HCT116 (cell line): Measurements from ENCODE around the gene IRF3. TPM values are rescaled to one million over a fixed set of nuclear protein-coding genes. Genes with fewer than 3 reads are reported as not detected.

Experiments
- ATAC-seq: fragments of 200-7000 bp; cut with Tn5 transposase; 2 replicates; pipeline ENCODE4 v1.9.1; 2020; ENCODE audit warnings: mild to moderate bottlenecking, moderate library complexity
- BruUV-seq: library from RNA; stranded (reverse); fragments of 400-500 nt; replicated peaks from 2 replicates; lab custom pipeline; 2021; lab: Mats Ljungman, UMichigan
- CTCF ChIA-PET: fragments of 300-600 bp; sonication (Branson Sonifier 250); formaldehyde crosslinking; loops from one replicate; lab custom pipeline; 2021; ENCODE audit warnings: antibody characterized with exemption; lab: Charles Lee
- POLR2A ChIA-PET: fragments of 300-600, 350-600 bp; sonication (Branson Sonifier 250); formaldehyde crosslinking; loops from one replicate; lab custom pipeline; 2021; ENCODE audit warnings: antibody characterized with exemption; lab: Charles Lee
- RAD21 ChIA-PET, 2 experiments: fragments of 300-600 bp; sonication (Branson Sonifier 250); formaldehyde crosslinking; loops; one replicate each; lab custom pipeline; 2023; ENCODE audit warnings: low total read pairs in 2 of 2; ENCODE audit not compliant: uncharacterized antibody in 2 of 2, unreplicated experiment in 2 of 2, low non-redundant PET in 1 of 2; lab: Charles Lee
- DNase-seq: peaks from one replicate; pipeline ENCODE4 v3.0.0-alpha.2; 2010; ENCODE audit warnings: low read depth, low spot score
- H2AFZ ChIP-seq: fragments of 200-600 bp; shearing (Covaris generic), sonication (generic); 2 replicates; pipeline ENCODE4 v1.6.1; 2017; ENCODE audit warnings: low read depth, mixed run types, mixed read lengths, antibody characterized with exemption, low read length; ENCODE audit not compliant: poor library complexity, severe bottlenecking
- H3K27ac ChIP-seq: 2 replicates; pipeline ENCODE4 v1.5.1; 2012; ENCODE audit warnings: low read depth, low read length
- H3K27me3 ChIP-seq: fragments of 200-600 bp; sonication (generic); 2 replicates; pipeline ENCODE4 v1.6.1; 2016; ENCODE audit warnings: mixed run types, low read length, mixed read lengths; ENCODE audit not compliant: insufficient read depth
- H3K36me3 ChIP-seq, 2 experiments: fragments of 200-500 bp in 1 of 2; fragments of 200-600 bp in 1 of 2; sonication (Bioruptor generic) in 1 of 2; sonication (generic) in 1 of 2; 2 replicates each; pipeline versions ENCODE4 v1.5.1 to v1.6.1; 2014 to 2016; ENCODE audit warnings: low read length in 2 of 2, inconsistent platforms in 1 of 2, mixed read lengths in 1 of 2, mixed run types in 1 of 2; ENCODE audit not compliant: insufficient read depth in 2 of 2, control insufficient read depth in 1 of 2
- H3K4me1 ChIP-seq, 2 experiments: fragments of 200-600 bp in 1 of 2; sonication (generic) in 1 of 2; 2 replicates each; pipeline versions ENCODE4 v1.5.1 to v1.6.1; 2012 to 2017; ENCODE audit warnings: low read length in 2 of 2, inconsistent platforms in 1 of 2, mild to moderate bottlenecking in 1 of 2, mixed read lengths in 1 of 2, mixed run types in 1 of 2, moderate library complexity in 1 of 2; ENCODE audit not compliant: insufficient read depth in 2 of 2, control insufficient read depth in 1 of 2
- H3K4me2 ChIP-seq: fragments of 200-600 bp; sonication (generic); 2 replicates; pipeline ENCODE4 v1.6.1; 2017; ENCODE audit warnings: mixed run types, low read length, mixed read lengths
- H3K4me3 ChIP-seq, 2 experiments: fragments of 200-600 bp in 1 of 2; sonication (generic) in 1 of 2; replicated peaks in 1 of 2; 2 replicates each; pipeline ENCODE4 v1.5.1; 2011 to 2016; ENCODE audit warnings: low read length in 2 of 2, control low read depth in 1 of 2, low read depth in 1 of 2, mild to moderate bottlenecking in 1 of 2, mixed read lengths in 1 of 2, mixed run types in 1 of 2
- H3K79me2 ChIP-seq: fragments of 200-600 bp; sonication (generic); 2 replicates; pipeline ENCODE4 v1.6.1; 2017; ENCODE audit warnings: mild to moderate bottlenecking, mixed run types, low read length, moderate library complexity, mixed read lengths; ENCODE audit not compliant: insufficient read depth
- H3K9ac ChIP-seq: fragments of 200-600 bp; sonication (generic); 2 replicates; pipeline ENCODE4 v1.6.1; 2016; ENCODE audit warnings: low read length, mixed read lengths
- H3K9me2 ChIP-seq: fragments of 200-600 bp; sonication (generic), shearing (Covaris generic); 2 replicates; pipeline ENCODE4 v1.6.1; 2017; ENCODE audit warnings: mixed run types, mild to moderate bottlenecking, moderate library complexity; ENCODE audit not compliant: insufficient read depth
- H3K9me3 ChIP-seq, 2 experiments: fragments of 200-500 bp in 1 of 2; fragments of 200-600 bp in 1 of 2; sonication (Bioruptor generic) in 1 of 2; sonication (generic) in 1 of 2; 2 replicates each; pipeline ENCODE4 v1.6.1; 2014 to 2017; ENCODE audit warnings: low read length in 2 of 2, mixed read lengths in 2 of 2, inconsistent platforms in 1 of 2, low read depth in 1 of 2, mild to moderate bottlenecking in 1 of 2, mixed run types in 1 of 2, moderate library complexity in 1 of 2; ENCODE audit not compliant: control insufficient read depth in 1 of 2, insufficient read depth in 1 of 2
- H4K20me1 ChIP-seq: fragments of 200-600 bp; sonication (generic), shearing (Covaris generic); 2 replicates; pipeline ENCODE4 v1.6.1; 2017; ENCODE audit warnings: mixed run types, mild to moderate bottlenecking, moderate library complexity; ENCODE audit not compliant: insufficient read depth
- ATF3 ChIP-seq: IDR thresholded peaks from 2 replicates; pipeline ENCODE4 v1.6.1; 2012
- CEBPB ChIP-seq: IDR thresholded peaks from 2 replicates; pipeline ENCODE4 v1.6.1; 2012; ENCODE audit warnings: low read depth
- CTCF ChIP-seq, 3 experiments: fragments of 200-600 bp in 1 of 3; sonication (generic) in 1 of 3; IDR thresholded peaks in 2 of 3; conservative IDR thresholded peaks in 1 of 3; 2 replicates each; pipeline ENCODE4 v1.5.1; 2012 to 2017; ENCODE audit warnings: low read depth in 2 of 3, low read length in 2 of 3, antibody characterized with exemption in 1 of 3, borderline replicate concordance in 1 of 3, control low read depth in 1 of 3, mild to moderate bottlenecking in 1 of 3, mixed read lengths in 1 of 3, mixed run types in 1 of 3, moderate library complexity in 1 of 3; ENCODE audit not compliant: insufficient read depth in 1 of 3
- EGR1 ChIP-seq: IDR thresholded peaks from 2 replicates; pipeline ENCODE4 v1.6.1; 2012; ENCODE audit warnings: low read depth
- EZH2 ChIP-seq: fragments of 200-600 bp; sonication (generic); IDR thresholded peaks from 2 replicates; pipeline ENCODE4 v1.6.1; 2017; ENCODE audit warnings: antibody characterized with exemption, mixed run types
- EZH2phosphoT487 ChIP-seq: fragments of 200-600 bp; IDR thresholded peaks from 2 replicates; pipeline ENCODE4 v1.6.1; 2018; ENCODE audit warnings: antibody characterized with exemption, borderline replicate concordance
- FOSL1 ChIP-seq: IDR thresholded peaks from 2 replicates; pipeline ENCODE4 v1.6.1; 2012; ENCODE audit warnings: low read depth
- MAX ChIP-seq: IDR thresholded peaks from 2 replicates; pipeline ENCODE4 v1.6.1; 2012
- RAD21 ChIP-seq: IDR thresholded peaks from 2 replicates; pipeline ENCODE4 v1.6.1; 2012; ENCODE audit warnings: low read depth, mild to moderate bottlenecking
- SRF ChIP-seq: IDR thresholded peaks from 2 replicates; pipeline ENCODE4 v1.6.1; 2012; ENCODE audit warnings: low read depth
- TCF7L2 ChIP-seq: IDR thresholded peaks from 2 replicates; pipeline ENCODE4 v1.7.0; 2011; ENCODE audit warnings: borderline replicate concordance, inconsistent platforms; ENCODE audit not compliant: insufficient read depth, insufficient read length; ENCODE audit errors: extremely low read depth
- YY1 ChIP-seq: IDR thresholded peaks from 2 replicates; pipeline ENCODE4 v1.6.1; 2011; ENCODE audit warnings: low read length, low read depth, moderate library complexity, mild to moderate bottlenecking; ENCODE audit not compliant: insufficient replicate concordance; ENCODE audit errors: extremely low read depth
- ZFX ChIP-seq: fragments of 450-650 bp; IDR thresholded peaks from 2 replicates; pipeline ENCODE4 v1.6.1; 2017
- ZNF274 ChIP-seq: fragments of 200-500 bp; sonication (Bioruptor generic); IDR thresholded peaks from 2 replicates; pipeline ENCODE4 v1.6.1; 2014; ENCODE audit warnings: mild to moderate bottlenecking, low read depth, low read length, inconsistent platforms
- intact Hi-C: fragments of 100-400 bp; cut with micrococcal nuclease; formaldehyde crosslinking; loops from 2 replicates; pipeline ENCODE4 v1.10.0; 2022
- total RNA-seq: library from RNA; stranded (reverse); gene quantifications from one replicate; pipeline ENCODE4 v1.2.1, GENCODE V29; 2021; ENCODE audit not compliant: unreplicated experiment

IRF3 gene
- total RNA-seq, 1 experiment from 2014 or later: 129 TPM

- ATAC-seq: no peak
- RAD21 ChIA-PET: no interaction called here
- TF ChIP-seq RAD21 (no peak), SRF (no peak), TCF7L2 (no peak), CTCF (IDR thresholded peaks at IDR 0.05 in 2 of 3, conservative IDR thresholded peaks at IDR 0.05 in 1 of 3; ENCODE audit: borderline replicate concordance in 1 of 3, insufficient read depth in 1 of 3, low read depth in 2 of 3, low read length in 2 of 3) (no peak), ZFX (no peak)
- TF ChIP-seq, all 23 proteins: peak for 0
- H3K4me2 ChIP-seq: no peak overlapping the region
- no peaks in the 10 kb centered on the region for H3K9me3 ChIP-seq
- ChIA-PET POLR2A (no interaction called here), CTCF (no interaction called here)
- no TSS peak for BruUV-seq
- no peak overlapping the region for H3K9ac ChIP-seq
- no peak overlapping the region for H3K4me3 ChIP-seq
- H3K4me1 ChIP-seq: peaks cover 0 to 8% of the 10 kb centered on the region in 2 experiments; a peak in 2 of 4 replicates
- no peak for DNase-seq
- H3K9me2 ChIP-seq: no peaks in the 10 kb centered on the region
- H3K27me3 ChIP-seq: no peaks in the 10 kb centered on the region
- H3K27ac ChIP-seq: no peak overlapping the region
- no peak overlapping the region for H2AFZ ChIP-seq
- intact Hi-C loops: no loop called here
- no peaks in the 10 kb centered on the region for H3K79me2 ChIP-seq
- no peaks in the 10 kb centered on the region for H3K36me3 ChIP-seq
- H4K20me1 ChIP-seq: no peaks in the 10 kb centered on the region
These were observed 40.3 kb upstream of the IRF3 start for GRCh38 chr19:49705919-49706318.

- Histone ChIP-seq H3K36me3 (no peaks in the 10 kb centered on the region), H3K4me2 (no peak overlapping the region), H2AFZ (no peak overlapping the region), H3K4me3 (no peak overlapping the region), H3K9me2 (no peaks in the 10 kb centered on the region), H3K9ac (no peak overlapping the region), H3K9me3 (no peaks in the 10 kb centered on the region), H4K20me1 (no peaks in the 10 kb centered on the region), H3K4me1 (no peaks in the 10 kb centered on the region; a peak in 1 of 4 replicates), H3K27ac (no peak overlapping the region), H3K27me3 (no peaks in the 10 kb centered on the region), H3K79me2 (no peaks in the 10 kb centered on the region)
- intact Hi-C loops: no loop called here
- POLR2A ChIA-PET: interaction anchor here (0.5 kb wide), 1 partner anchor 12 kb away, joined by 3 read pairs; no protein-coding TSS in a partner anchor
- CTCF ChIA-PET: no interaction called here
- no peak for ATAC-seq
- RAD21 ChIA-PET: no interaction called here
- no peak for DNase-seq
- BruUV-seq: no TSS peak
- TF ChIP-seq FOSL1 (no peak), YY1 (no peak), EZH2phosphoT487 (no peak), EZH2 (no peak), ATF3 (no peak), CEBPB (no peak), MAX (no peak), ZNF274 (no peak), SRF (no peak), EGR1 (no peak)
These were observed 39.4 kb upstream of the IRF3 start for GRCh38 chr19:49704888-49705642.
